Measurements from ENCODE around the gene NMNAT2. TPM values are rescaled to one million over a fixed set of nuclear protein-coding genes. Genes with fewer than 3 reads are reported as not detected.

The NMNAT2 gene
- polyA plus RNA-seq, 3 donors: 2.8 to 4.7 (median 4.6) TPM

DNA sequence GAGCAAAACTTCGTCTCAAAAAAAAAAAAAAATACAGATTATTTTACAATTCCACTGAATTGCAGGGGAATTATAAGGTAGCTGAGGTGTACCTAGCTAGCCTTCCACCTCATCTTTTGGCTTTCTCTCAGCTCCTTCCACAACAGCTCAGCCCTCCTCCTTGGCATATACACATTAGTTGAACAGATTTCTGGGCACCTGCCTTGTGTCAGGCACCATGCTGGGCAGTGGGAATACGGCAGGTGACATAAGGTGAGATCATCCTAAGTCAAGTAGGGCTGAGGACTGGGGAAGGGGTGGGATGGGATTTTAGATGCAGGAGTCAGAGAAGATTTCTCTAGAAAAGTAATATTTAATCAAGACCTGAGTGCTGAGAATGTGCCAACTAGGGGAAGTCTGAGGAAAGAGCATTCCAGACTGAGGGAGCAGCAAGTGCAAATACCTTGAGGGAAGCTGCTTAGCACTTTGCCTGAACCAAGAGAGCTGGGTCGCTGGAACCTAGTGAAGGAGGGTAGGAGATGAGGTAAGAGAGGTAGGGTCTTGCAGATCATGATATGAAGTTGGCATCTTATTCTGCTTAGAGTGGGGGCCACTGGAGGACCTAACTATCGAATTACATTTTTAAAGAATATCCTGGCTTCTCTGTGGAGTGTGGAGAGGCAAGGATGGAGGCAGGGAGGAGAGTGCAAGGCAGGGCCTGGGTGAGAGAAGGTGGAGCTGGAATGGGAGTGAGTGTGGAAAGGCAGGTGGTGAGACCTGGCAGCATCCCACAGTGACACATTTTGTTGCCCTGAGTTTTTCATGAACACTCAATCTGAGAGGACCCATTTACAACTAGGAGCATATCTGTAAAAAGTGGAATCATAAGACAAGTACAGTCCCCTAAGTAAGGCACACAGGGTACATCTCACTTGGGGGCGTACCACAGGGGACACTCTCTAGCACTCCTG is 203.9 kb downstream of the NMNAT2 start:
- no peak for DNase-seq

DNA sequence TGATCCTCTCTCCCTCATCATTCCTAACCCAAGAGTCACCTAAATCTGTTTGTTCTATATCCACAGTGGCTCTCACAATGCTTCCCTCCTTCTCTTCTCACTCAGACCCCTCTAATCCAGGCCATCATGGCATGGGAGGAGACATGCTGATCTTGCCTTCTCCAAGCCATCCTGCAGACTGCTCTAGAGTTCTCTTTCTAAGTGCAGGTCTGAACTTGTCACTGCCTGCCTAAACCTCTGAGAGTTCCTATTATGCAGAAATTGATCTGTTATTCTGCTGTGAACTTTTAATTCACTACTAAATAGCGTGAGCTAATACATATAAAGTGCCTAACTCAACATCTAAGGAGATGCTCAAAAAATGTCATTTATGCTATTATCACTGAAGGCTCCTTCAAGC is 205.3 kb downstream of the NMNAT2 start:
- DNase-seq: no peak

DNA sequence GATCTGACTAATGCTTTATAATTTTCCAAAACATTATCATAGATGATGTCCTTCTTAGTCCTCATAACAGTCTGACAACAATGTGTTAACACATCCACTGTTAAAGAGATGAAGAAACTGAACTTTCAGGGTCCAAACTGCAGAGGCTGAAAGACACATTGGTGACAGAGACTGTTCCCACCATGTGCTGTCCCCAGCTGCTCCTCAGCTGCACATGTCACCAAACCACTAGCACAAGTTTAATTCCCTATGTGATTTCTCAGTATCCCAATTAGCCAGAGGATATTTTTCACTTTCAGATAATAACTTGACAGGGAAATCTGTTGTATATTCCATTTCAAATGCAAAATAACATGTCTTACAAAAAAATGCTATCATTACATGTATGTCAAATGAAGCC is 207.5 kb downstream of the NMNAT2 start:
- DNase-seq: no peak

DNA sequence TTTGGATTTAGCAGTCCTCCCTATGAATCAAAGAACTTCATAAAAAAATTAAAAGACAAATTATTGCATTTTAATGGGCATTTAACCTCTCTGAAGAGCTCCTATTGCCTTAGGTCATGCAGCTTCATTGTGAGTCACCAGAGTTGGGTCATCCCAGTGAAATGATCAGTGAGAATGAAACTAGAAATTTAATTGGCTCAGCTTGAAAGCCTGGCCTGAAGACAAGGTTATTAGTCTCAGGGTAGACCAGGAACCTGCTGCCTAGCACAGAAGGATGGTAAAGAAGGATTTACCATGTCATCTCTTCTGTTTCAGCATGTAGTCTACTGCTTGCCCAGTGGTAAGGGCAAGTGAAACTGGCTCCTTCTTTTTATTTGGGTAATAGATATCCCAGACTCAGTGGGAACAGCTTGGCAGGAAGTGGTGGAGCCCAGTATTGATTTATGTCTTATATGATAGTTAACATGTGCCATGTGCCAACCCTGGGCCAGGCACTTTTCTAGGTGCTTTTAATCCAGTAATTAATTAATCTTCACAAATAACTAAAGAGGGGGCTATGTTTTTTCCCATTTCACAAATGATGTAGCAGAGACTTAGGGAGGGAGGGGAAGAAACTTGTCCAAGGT is 208.5 kb downstream of the NMNAT2 start:
- no peak for DNase-seq

DNA sequence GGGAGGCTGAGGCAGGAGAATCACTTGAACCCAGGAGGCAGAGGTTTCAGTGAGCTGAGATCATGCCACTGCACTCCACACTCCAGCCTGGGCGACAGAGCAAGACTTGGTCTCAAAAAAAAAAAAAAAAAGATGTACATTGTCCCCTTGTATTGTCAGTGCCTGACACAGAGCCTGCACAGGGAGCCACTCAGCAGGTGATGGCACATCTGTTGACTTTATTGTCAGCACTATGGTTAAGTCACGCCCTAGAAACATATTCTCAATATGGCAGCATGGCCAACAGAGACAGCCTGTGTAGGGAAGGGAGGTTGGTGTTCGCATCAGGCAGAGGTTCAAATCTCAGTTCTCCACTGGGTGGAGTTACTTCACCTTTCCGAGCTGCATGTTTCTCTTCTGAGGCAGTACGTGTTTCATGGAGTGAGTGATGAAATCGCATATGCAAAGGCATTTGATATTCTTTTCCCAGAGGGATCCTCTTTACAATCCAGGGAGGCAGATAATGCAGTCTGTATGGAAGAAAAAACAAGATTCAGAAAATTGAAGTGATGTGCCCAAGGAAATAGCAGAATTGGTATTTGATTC is 211.6 kb downstream of the NMNAT2 start:
- no peak for DNase-seq

GRCh38 chr1:183205196-183205781 is 212.9 kb downstream of the NMNAT2 start:
- no peak for DNase-seq

- no peak for DNase-seq
Observed at GRCh38 chr1:183203094-183203493, 215.1 kb downstream of the NMNAT2 start.

- DNase-seq: no peak
Observed at GRCh38 chr1:183200451-183200850, 217.7 kb downstream of the NMNAT2 start.

DNA sequence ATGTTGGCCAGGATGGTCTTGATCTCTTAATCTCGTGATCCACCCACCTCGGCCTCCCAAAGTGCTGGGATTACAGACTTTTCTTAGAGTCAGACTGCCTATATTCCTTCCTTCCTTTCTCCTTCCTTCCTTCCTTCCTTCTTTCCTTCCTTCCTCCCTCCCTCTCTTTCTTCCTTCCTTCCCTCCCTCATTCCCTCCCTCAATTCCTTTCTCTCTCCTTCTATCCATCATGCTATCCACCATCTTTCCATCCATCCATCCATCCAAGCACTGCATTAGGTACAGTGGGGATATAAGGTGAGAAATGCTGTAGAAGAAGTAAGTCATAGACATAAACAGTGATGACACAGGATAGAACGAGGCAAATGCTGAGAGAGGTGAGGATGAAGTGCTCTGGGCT is 218.9 kb downstream of the NMNAT2 start:
- DNase-seq: no peak

GRCh38 chr1:183198463-183198862 is 219.7 kb downstream of the NMNAT2 start:
- DNase-seq: peak; percentile 69

Other genes starting within 250 kb of the NMNAT2 start
- 1 to 10 TPM; 5.5 to 7.7 (median 6.4) TPM for gene LAMC2, start 232.1 kb downstream of the NMNAT2 start, polyA plus RNA-seq (ENCODE audit: insufficient read length in 3 of 3)
- gene SMG7, start 54.1 kb upstream of the NMNAT2 start, polyA plus RNA-seq (ENCODE audit: insufficient read length in 3 of 3): 10 to 100 TPM; 68.0 to 84.8 (median 80.4) TPM
- 1 to 10 TPM; 2.0 to 3.1 (median 3.1) TPM for gene NCF2, start 172.1 kb upstream of the NMNAT2 start, polyA plus RNA-seq (ENCODE audit: insufficient read length in 3 of 3)
- gene ARPC5, start 217.4 kb upstream of the NMNAT2 start, polyA plus RNA-seq (ENCODE audit: insufficient read length in 3 of 3): 100 to 1,000 TPM; 138 to 153 (median 153) TPM
- gene APOBEC4, start 234.9 kb upstream of the NMNAT2 start, polyA plus RNA-seq (ENCODE audit: insufficient read length in 3 of 3): under 1 TPM in 1 of 3 donors, not detected in 2; 0.04 TPM

All from renal pelvis (tissue), 4 donors.